GM19099 (cell line): ENCODE results near the gene SRCAP.

Experiments
- POLR2A ChIP-seq: IDR thresholded peaks from 3 replicates; pipeline ENCODE4 v1.6.1; 2011; ENCODE audit warnings: low read depth; ENCODE audit not compliant: insufficient read length; ENCODE audit errors: extremely low read depth

The SRCAP gene

GRCh38 chr16:30698816-30699614 is at the start of gene SRCAP:
Gene SRCAP, plus strand, starts transcription at chr16:30699171. Its CDS starts 1,654 bp downstream, at chr16:30700825.
- TF ChIP-seq POLR2A, result peak; percentile 74

DNA sequence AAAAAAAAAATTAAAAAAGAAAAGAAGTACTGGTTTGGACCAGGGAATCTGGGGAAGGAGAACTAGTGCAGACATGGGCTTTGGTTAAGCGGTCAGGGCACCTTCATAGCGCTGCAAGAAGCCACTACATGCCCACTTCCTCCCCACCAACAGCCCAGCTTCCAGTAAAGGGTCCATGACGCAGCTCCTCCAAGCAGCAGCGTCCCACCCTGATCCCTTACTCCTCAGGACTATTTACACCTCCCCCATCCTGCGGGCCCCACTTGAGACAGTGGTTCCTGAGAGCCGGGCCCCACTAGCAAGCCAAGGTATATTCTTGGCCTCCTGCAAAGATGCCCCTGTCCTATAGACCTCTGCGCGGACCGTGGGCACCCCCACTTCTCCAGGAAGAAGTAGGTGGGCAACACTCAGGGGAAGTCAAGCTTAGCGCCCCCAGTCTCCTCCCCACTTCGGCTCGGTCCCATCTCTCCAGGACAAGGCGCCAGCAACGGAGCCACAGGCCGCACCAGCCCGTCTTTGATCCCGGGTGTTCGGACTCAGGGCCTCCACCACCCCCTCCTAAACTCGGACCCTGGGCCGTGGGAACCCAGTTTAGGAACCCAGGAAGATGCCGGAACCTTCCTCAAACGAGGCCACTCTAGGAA is 49.1 kb upstream of the SRCAP start:
- TF ChIP-seq POLR2A, result no peak

DNA sequence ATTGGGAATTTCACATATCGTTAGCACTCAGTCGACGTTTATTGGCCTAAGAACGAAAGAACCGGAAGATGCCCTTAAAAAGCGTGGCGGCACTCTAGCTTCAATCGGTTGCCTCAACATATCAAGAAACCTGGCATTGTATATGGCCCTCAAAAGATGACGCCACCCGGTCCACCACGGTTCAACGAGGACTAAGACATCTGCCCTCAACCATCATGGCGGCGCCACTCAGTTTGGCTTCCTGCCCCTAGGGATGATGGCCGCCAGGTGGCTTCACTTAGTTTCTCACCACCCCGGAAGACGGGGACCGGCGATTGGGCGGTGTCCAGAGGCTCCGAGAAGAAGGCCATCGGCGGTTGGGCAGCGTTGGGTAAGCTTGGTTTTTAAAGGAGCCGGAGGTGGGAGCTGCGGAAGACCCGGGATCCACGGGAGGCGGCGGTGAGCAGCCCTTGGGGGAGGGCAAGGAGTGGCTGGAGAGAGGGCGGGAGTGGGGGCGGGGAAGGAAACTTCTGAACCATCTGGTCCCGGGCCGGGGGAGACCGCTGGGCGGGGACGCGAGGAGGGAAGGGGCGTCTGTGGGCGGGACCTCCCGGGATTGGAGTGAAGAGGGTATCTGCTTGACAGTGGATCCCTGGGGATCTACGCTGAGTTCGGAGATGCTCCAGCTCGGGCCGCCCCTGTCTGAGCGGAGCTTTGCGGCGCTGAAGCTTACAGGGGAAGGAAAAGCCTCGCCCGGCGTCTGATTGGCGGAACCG is 48.4 kb upstream of the SRCAP start, which contains the start of gene PRR14:
Gene PRR14 (plus strand): TSS at position 592 of the 755 bp plus-strand sequence. CDS start 686 bp downstream, outside the sequence.
- TF ChIP-seq POLR2A, result peak; percentile 52

DNA sequence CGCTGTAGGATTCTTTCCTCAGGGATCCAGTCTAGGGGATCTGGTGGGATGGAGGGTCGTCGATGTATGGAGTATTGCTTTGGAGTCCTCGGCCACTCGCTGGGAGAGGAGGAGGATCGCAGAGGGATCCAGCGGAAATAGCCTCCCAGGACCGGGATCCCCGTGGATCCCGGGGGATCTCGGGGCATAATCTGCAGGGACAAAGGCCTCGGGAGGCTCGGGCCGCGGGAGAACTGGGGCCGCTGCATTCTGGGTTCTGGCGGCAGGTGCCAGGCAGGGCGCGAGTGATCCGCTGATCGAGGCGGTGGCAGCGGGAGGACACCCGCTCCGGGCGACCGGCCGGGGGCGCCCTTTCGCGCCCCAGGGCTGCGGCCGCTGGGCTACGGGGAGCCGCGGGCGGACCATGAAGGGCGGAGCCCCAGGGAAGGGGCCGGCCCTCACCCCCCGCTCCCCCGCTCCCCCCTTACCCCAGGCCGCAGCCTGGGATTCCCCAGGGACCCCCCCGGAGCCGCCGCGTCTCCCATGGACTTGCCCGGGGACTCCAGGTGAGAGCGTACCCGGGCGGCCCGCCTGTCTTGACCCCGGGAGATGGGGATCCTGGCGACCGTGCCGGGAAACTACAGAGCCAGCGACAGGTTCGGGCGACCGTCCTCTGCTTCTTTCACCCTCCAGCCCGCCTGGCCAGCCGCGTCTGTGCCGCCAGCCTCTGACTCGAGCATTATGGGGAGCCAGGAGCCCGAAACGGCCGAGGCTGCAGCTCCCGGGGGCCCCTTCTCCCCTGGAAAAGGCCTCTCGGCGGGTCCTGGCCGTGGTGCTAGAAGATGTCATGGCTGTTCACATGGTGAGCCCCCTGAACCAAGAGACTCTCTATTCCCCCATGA is 47.6 kb upstream of the SRCAP start:
- peak; percentile 42 for TF ChIP-seq POLR2A

DNA sequence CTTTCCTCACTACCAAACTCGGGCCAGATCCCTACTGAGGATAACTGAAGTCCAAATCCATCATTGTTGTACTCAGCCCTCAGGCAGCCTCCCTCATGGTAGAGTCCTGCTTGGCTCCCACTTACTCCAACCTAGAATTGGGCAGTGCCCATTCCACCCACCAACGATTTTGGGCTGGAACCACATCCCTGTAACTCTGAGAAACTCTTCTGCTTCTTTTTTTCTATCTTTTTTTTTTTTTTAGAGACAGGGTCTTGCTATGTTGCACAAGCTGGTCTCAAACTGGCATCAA is 47.0 kb upstream of the SRCAP start:
- TF ChIP-seq POLR2A, result no peak

- TF ChIP-seq POLR2A, result no peak
Measured at GRCh38 chr16:30652718-30653117, 46.3 kb upstream of the SRCAP start.

DNA sequence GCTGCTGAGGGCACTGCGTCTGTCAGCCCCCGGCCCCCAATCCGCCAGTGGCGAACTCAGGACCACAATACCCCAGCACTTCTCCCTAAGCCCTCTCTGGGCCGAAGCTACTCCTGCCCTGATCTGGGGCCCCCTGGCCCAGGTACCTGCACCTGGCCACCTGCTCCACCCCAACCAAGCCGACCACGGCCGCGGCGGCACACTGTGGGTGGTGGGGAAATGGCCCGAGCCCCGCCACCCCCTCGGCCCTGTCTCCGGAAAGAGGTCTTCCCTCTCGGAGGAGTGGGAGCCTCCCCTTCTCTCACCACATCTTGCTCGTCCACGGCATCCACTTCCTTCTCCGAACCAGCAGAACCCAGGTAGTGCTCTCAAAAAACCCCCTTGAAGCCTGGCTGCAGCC is 44.1 kb upstream of the SRCAP start:
- TF ChIP-seq POLR2A, result no peak

- no peak for TF ChIP-seq POLR2A
Measured at GRCh38 chr16:30655815-30656347, 43.1 kb upstream of the SRCAP start.

DNA sequence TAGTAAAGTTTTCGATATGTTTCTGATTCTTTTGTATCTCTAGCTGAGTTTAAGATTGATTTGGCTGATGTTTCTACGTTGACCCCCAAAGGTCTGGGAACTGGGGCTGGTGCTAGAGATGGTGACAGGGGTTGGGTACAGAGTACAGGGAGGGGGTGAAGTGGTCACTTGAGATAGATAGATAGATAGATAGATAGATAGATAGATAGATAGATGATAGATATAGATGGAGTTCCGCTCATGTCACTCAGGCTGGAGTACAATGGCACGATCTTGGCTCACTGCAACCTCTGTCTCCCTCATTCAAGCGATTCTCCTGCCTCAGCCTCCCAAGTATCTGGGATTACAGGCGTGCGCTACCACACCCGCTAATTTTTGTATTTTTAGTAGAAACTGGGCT is 42.6 kb upstream of the SRCAP start:
- TF ChIP-seq POLR2A, result no peak

DNA sequence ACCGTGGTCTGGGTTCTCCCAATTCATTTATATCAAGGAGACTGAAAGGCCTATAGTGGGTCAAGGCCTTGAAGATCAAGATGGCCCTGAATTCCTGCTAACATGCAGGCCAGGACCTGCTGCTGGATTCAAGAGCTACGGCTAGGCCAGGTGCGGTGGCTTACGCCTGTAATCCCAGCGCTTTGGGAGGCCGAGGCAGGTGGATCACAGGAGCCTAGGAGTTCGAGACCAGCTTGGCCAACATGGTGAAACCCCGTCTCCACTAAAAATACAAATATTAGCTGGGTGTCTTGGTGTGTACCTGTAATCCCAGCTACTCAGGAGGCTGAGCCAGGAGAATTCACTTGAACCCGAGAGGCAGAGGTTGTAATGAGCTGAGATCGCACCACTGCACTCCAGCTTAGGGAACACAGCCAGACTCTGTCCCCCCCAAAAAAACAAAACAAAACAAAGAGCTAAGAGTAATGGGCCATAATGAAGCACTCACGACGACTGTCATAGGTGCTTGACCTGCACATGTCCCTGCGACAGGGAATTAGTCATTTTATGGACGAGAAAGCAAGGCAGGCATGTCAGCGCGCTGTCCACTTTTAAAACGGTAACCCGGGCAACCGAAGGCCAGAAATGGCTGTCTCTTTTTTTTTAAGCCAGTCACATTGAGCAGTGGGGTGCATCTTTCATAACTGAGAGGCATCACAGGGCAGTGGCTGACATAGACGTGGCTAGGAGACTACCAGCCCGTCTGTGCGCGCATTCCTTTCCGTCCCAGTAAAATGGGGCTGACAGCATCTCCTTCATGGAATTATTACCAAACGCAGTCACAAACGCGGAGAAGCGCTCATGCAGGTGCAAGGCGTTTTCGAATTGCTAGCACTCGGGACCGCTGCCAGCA is 41.8 kb upstream of the SRCAP start:
- no peak for TF ChIP-seq POLR2A

DNA sequence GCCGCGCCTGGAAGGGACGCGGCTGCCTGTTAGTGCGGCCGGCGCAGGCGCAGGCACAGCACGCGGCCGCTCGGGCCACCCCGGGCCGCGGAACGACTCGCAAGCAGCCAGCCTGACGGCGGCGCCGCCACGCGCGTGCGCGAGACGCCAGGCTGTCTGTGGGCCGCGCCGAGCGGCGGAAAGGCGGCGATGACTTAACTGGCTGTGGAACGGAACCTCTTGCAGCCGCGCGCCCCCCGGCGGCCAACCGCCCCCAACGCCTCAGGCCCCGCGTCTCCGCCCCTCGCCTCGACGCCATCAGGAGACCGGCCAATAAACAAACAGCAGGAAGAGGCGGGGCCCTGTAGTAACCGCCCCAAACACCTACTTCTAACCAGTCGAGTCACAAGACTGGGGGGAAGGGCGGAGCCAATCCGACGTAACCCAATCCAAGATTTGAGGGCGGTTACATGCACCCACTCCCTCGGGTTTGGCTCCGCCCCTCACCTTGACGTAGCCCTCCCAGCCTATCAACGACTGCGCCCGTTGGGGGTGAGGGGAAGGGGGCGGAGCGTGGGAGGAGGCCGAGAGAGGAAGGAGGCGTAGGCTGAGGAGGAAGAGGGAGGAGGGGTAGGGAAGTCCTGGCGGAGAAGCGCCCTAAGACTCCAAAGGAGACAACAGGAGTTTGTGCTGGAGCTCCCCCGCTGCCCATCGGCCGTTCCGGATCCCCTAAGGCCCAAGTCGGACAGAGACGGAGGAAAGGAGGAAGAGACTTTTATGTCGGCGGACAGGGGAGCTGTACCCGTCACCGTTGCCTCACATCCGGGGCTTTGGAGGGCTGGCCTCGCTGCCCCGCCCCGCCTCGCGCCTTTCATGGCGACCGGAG is 40.9 kb upstream of the SRCAP start, which contains the start of gene FBRS:
Gene FBRS (plus strand): TSS at position 566 of the 865 bp plus-strand sequence. CDS start 1,088 bp downstream, outside the sequence.
- TF ChIP-seq POLR2A, result peak; percentile 78

GRCh38 chr16:30658731-30659506 is 40.1 kb upstream of the SRCAP start:
- TF ChIP-seq POLR2A, result peak; percentile 56
